HepG2 (cell line): Measurements from ENCODE around the gene PDLIM5. TPM values are rescaled to one million over a fixed set of nuclear protein-coding genes. Genes with fewer than 3 reads are reported as not detected.

Experiments
- CHCHD3 ChIP-seq: sonication (generic); formaldehyde crosslinking; IDR thresholded peaks from 2 replicates; pipeline ENCODE4 v1.8.0; 2022; ENCODE audit warnings: mild to moderate bottlenecking, missing genetic modification reagents, moderate library complexity
- CTCF ChIP-seq: sonication (generic); formaldehyde crosslinking; IDR thresholded peaks from 2 replicates; pipeline ENCODE4 v1.5.0; 2020; ENCODE audit warnings: mild to moderate bottlenecking, missing genetic modification reagents, moderate library complexity
- ERF ChIP-seq: IDR thresholded peaks from 2 replicates; pipeline ENCODE4 v1.6.1; 2018; ENCODE audit warnings: missing biosample characterization, missing genetic modification reagents
- FOSL1 ChIP-seq: sonication (generic); formaldehyde crosslinking; IDR thresholded peaks from 2 replicates; pipeline ENCODE4 v1.9.0; 2021; ENCODE audit warnings: missing genetic modification reagents, borderline replicate concordance
- NR2F1 ChIP-seq, 2 experiments: fragments of 450-650 bp in 1 of 2; formaldehyde crosslinking in 1 of 2; IDR thresholded peaks; 2 replicates each; pipeline versions ENCODE4 v1.5.0 to v1.6.1; 2016 to 2020; ENCODE audit warnings: mild to moderate bottlenecking in 1 of 2, missing compliant biosample characterization in 1 of 2, missing genetic modification reagents in 1 of 2, moderate library complexity in 1 of 2
- PHF5A ChIP-seq: IDR thresholded peaks from one replicate; pipeline ENCODE4 v1.6.1; 2018; ENCODE audit warnings: low read depth, missing genetic modification reagents; ENCODE audit not compliant: unreplicated experiment
- PLRG1 ChIP-seq: fragments of 450-650 bp; conservative IDR thresholded peaks from 2 replicates; pipeline ENCODE4 v1.6.1; 2016
- SNRNP70 ChIP-seq: fragments of 200-400 bp; formaldehyde crosslinking; IDR thresholded peaks from 2 replicates; pipeline ENCODE4 v1.6.1; 2017; ENCODE audit warnings: mild to moderate bottlenecking, low read depth, low read length, moderate library complexity
- U2AF2 ChIP-seq: fragments of 200-400 bp; formaldehyde crosslinking; IDR thresholded peaks from 2 replicates; pipeline ENCODE4 v1.6.1; 2017; ENCODE audit warnings: low read depth, mild to moderate bottlenecking, low read length
- ZBTB3 ChIP-seq: sonication (generic); formaldehyde crosslinking; IDR thresholded peaks from 2 replicates; pipeline ENCODE4 v1.4.0; 2020; ENCODE audit warnings: low read depth, mild to moderate bottlenecking, moderate library complexity, missing genetic modification reagents, borderline replicate concordance
- ZBTB40 ChIP-seq, 2 experiments: fragments of 450-650 bp in 1 of 2; sonication (generic) in 1 of 2; formaldehyde crosslinking in 1 of 2; IDR thresholded peaks; 2 replicates each; pipeline versions ENCODE4 v1.6.1 to v1.8.0; 2016 to 2022; ENCODE audit warnings: antibody characterized with exemption in 1 of 2, mild to moderate bottlenecking in 1 of 2, missing genetic modification reagents in 1 of 2
- ZFP37 ChIP-seq: sonication (generic); formaldehyde crosslinking; IDR thresholded peaks from 2 replicates; pipeline ENCODE4 v1.4.0; 2020; ENCODE audit warnings: missing genetic modification reagents, borderline replicate concordance
- ZFY ChIP-seq: sonication (generic); formaldehyde crosslinking; IDR thresholded peaks from 2 replicates; pipeline ENCODE4 v1.4.0; 2020; ENCODE audit warnings: missing genetic modification reagents
- ZNF33A ChIP-seq: sonication (generic); formaldehyde crosslinking; IDR thresholded peaks from 2 replicates; pipeline ENCODE4 v1.5.1; 2020; ENCODE audit warnings: missing genetic modification reagents, mild to moderate bottlenecking, moderate library complexity, borderline replicate concordance
- ZSCAN20 ChIP-seq: sonication (generic); formaldehyde crosslinking; IDR thresholded peaks from 2 replicates; pipeline ENCODE4 v1.4.0; 2020; ENCODE audit warnings: missing genetic modification reagents, mild to moderate bottlenecking, borderline replicate concordance
- polyA plus RNA-seq, 8 experiments: library from polyadenylated mRNA; depleted of rRNA in 3 of 8; stranded (reverse) in 7 of 8; unstranded in 1 of 8; fragments of >200 nt; fragmentation: Illumina TruSeq in 4 of 8; extraction: Trizol in 4 of 8; gene quantifications; 2 replicates each; pipeline versions ENCODE4 v1.2.1 to v1.2.3, GENCODE V29; 2011 to 2016; ENCODE audit warnings: low read depth in 4 of 8, missing spikeins in 1 of 8, mixed read lengths in 1 of 8; ENCODE audit not compliant: insufficient read depth in 1 of 8
- total RNA-seq, 5 experiments: library from RNA; depleted of rRNA; stranded (reverse); fragments of >200 nt; fragmentation: Illumina TruSeq; extraction: Trizol; gene quantifications; 2 replicates each; pipeline ENCODE4 v1.2.3, GENCODE V29; 2016; ENCODE audit warnings: low read depth in 1 of 5
- TF ChIP-seq, protein P1 (sequence below): IDR thresholded peaks from 2 replicates; pipeline ENCODE4 v1.6.1; 2016; ENCODE audit warnings: low read depth, control low read depth

Gene PDLIM5
- total and polyA plus RNA-seq, 2 of the 13 experiments (the other 11 are each of a cell fraction or from before 2014, with no cell fraction given): 52.8 to 119 TPM

DNA sequence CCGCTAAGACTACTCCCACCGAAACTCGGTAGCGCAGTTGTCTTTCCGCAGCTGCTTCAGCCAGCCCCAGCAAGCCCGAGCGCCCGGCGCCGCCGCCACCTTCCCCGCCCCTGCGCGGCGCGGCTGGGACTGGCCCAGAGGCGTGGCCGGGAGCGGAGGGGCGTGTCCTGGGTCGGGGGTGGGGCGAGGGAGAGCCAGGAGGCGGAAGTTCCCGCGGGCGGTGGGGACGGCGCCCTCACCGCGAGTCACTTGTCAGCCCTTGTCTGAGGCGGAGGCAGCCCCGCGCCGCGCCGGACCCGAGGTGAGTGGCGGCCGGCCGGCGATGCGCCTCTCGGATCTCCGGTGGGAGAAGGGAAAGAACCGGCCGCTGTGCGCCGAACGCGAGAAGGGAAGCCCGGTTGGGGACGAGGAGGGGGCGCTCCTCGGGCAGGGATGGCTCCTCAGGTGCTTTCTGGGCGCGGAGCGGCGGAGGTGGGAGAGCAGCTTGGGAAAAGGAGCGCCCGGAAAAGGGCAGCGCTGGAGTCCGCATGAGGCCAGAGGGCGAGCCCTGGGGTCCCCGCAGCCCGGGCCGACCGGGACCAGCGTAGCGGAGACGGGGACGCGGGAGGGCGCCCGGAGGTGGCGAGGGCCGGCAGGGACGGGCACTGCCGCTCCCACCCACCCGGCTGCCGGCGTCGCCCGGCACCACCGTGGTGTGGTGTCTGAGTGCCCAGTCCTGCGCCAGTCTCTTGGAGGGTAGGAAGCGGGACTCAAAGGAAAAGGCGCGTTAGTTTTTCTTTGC, at the start of gene PDLIM5 (continued):
- TF ChIP-seq CTCF (peak; percentile 38; the same call in 1 of the 2 replicates), SNRNP70 (no peak), ZBTB40 (IDR thresholded peaks at IDR 0.05) (no peak), ZBTB40 (CRISPR knock-in tag; IDR thresholded peaks at IDR 0.05) (peak; percentile 62), NR2F1 (CRISPR knock-in tag; IDR thresholded peaks at IDR 0.05) (no peak), ZNF33A (no peak), CHCHD3 (CRISPR knock-in tag) (peak; percentile 5; the same call in 1 of the 2 replicates), ZSCAN20 (CRISPR knock-in tag) (no peak; the same call in 1 of the 2 replicates), ZFP37 (no peak), U2AF2 (no peak), ERF (CRISPR knock-in tag) (peak; percentile 81; the same call in 1 of the 2 replicates), ZFY (CRISPR knock-in tag) (peak; percentile 53; the same call in 1 of the 2 replicates), ZBTB3 (CRISPR knock-in tag) (no peak), PHF5A (CRISPR knock-in tag) (no peak), FOSL1 (no peak), PLRG1 (no peak)
- TF ChIP-seq, protein P1, sequence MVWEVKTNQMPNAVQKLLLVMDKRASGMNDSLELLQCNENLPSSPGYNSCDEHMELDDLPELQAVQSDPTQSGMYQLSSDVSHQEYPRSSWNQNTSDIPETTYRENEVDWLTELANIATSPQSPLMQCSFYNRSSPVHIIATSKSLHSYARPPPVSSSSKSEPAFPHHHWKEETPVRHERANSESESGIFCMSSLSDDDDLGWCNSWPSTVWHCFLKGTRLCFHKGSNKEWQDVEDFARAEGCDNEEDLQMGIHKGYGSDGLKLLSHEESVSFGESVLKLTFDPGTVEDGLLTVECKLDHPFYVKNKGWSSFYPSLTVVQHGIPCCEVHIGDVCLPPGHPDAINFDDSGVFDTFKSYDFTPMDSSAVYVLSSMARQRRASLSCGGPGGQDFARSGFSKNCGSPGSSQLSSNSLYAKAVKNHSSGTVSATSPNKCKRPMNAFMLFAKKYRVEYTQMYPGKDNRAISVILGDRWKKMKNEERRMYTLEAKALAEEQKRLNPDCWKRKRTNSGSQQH (CRISPR knock-in tag): peak; percentile 88
